IMR-90 (cell line): ENCODE measurements around the gene RHEX. TPM values are rescaled to one million over a fixed set of nuclear protein-coding genes. Genes with fewer than 3 reads are reported as not detected.

Experiments used
- ATAC-seq: fragments of 200-7000 bp; cut with Tn5 transposase; 2 replicates; pipeline ENCODE4 v1.9.1; 2020; ENCODE audit warnings: low read depth, mild to moderate bottlenecking, moderate library complexity
- BruUV-seq: library from RNA; stranded (reverse); fragments of 400-500 nt; replicated peaks from 2 replicates; lab custom pipeline; 2021; lab: Mats Ljungman, UMichigan
- CTCF ChIA-PET: fragments of 300-600 bp; formaldehyde crosslinking; extraction: SDS; loops from one replicate; lab custom pipeline; 2021; ENCODE audit warnings: antibody characterized with exemption; lab: Yijun Ruan, JAX
- POLR2A ChIA-PET: fragments of 300-600 bp; sonication (Branson Sonifier 250); formaldehyde crosslinking; loops from one replicate; lab custom pipeline; 2022; ENCODE audit warnings: antibody characterized with exemption; ENCODE audit not compliant: unreplicated experiment; lab: Charles Lee
- DNase-seq: peaks from one replicate; pipeline ENCODE4 v3.0.0; 2013
- H2AFZ ChIP-seq: replicated peaks from 2 replicates; pipeline ENCODE3; 2013; ENCODE audit warnings: low read length, mild to moderate bottlenecking; ENCODE audit not compliant: poor library complexity
- H2AK5ac ChIP-seq: 2 replicates; pipeline ENCODE4 v1.6.1; 2013; ENCODE audit warnings: low read depth, low read length, inconsistent platforms
- H2AK9ac ChIP-seq: replicated peaks from 2 replicates; pipeline ENCODE3; 2013; ENCODE audit warnings: mild to moderate bottlenecking, low read depth, low read length, moderate library complexity; ENCODE audit not compliant: poor library complexity
- H2BK120ac ChIP-seq: 2 replicates; pipeline ENCODE4 v1.6.1; 2013; ENCODE audit warnings: low read depth, low read length, inconsistent platforms
- H2BK15ac ChIP-seq: 3 replicates; pipeline ENCODE4 v1.6.1; 2013; ENCODE audit warnings: low read depth, low read length, inconsistent platforms
- H2BK20ac ChIP-seq: 2 replicates; pipeline ENCODE4 v1.6.1; 2013; ENCODE audit warnings: low read depth, mild to moderate bottlenecking, inconsistent platforms, low read length, moderate library complexity
- H2BK5ac ChIP-seq: 2 replicates; pipeline ENCODE4 v1.6.1; 2013; ENCODE audit warnings: mild to moderate bottlenecking, low read depth, low read length, inconsistent platforms; ENCODE audit not compliant: poor library complexity, severe bottlenecking
- H3K14ac ChIP-seq: replicated peaks from 2 replicates; pipeline ENCODE4 v1.6.1; 2013; ENCODE audit warnings: low read depth, low read length, inconsistent platforms
- H3K18ac ChIP-seq: 2 replicates; pipeline ENCODE4 v1.6.1; 2013; ENCODE audit warnings: low read depth, low read length, control low read depth
- H3K23ac ChIP-seq: 2 replicates; pipeline ENCODE4 v1.6.1; 2013; ENCODE audit warnings: low read depth, low read length, inconsistent platforms
- H3K27ac ChIP-seq: 2 replicates; pipeline ENCODE4 v1.5.1; 2013; ENCODE audit warnings: mild to moderate bottlenecking, control low read depth, low read length; ENCODE audit not compliant: insufficient read depth
- H3K27me3 ChIP-seq: 2 replicates; pipeline ENCODE4 v1.6.1; 2013; ENCODE audit warnings: low read length; ENCODE audit not compliant: control insufficient read depth, insufficient read depth
- H3K36me3 ChIP-seq: 2 replicates; pipeline ENCODE4 v1.6.1; 2013; ENCODE audit warnings: low read length, mixed read lengths; ENCODE audit not compliant: control insufficient read depth, insufficient read depth
- H3K4ac ChIP-seq: 2 replicates; pipeline ENCODE4 v1.6.1; 2013; ENCODE audit warnings: low read depth, low read length, inconsistent platforms
- H3K4me1 ChIP-seq: 2 replicates; pipeline ENCODE4 v1.6.1; 2013; ENCODE audit warnings: low read length, mixed read lengths; ENCODE audit not compliant: control insufficient read depth, insufficient read depth
- H3K4me2 ChIP-seq: 2 replicates; pipeline ENCODE4 v1.6.1; 2013; ENCODE audit warnings: low read depth, mild to moderate bottlenecking, control low read depth, low read length, moderate library complexity
- H3K4me3 ChIP-seq: 2 replicates; pipeline ENCODE4 v1.5.1; 2013; ENCODE audit warnings: low read depth, mild to moderate bottlenecking, control low read depth, low read length, moderate library complexity; ENCODE audit not compliant: insufficient read depth
- H3K56ac ChIP-seq: 2 replicates; pipeline ENCODE4 v1.6.1; 2013; ENCODE audit warnings: low read length, inconsistent platforms; ENCODE audit not compliant: insufficient read depth; ENCODE audit errors: extremely low read depth
- H3K79me1 ChIP-seq, 2 experiments: 2 replicates each; pipeline ENCODE4 v1.6.1; 2013; ENCODE audit warnings: low read length in 2 of 2, inconsistent platforms in 1 of 2, low read depth in 1 of 2
- H3K9ac ChIP-seq: 2 replicates; pipeline ENCODE4 v1.6.1; 2013; ENCODE audit warnings: low read depth, low read length, control low read depth
- H3K9me1 ChIP-seq: 2 replicates; pipeline ENCODE4 v1.6.1; 2013; ENCODE audit warnings: low read length, inconsistent platforms; ENCODE audit not compliant: insufficient read depth
- H3K9me3 ChIP-seq: 2 replicates; pipeline ENCODE4 v1.6.1; 2013; ENCODE audit warnings: low read length; ENCODE audit not compliant: control insufficient read depth, insufficient read depth
- H4K20me1 ChIP-seq: 2 replicates; pipeline ENCODE4 v1.6.1; 2013; ENCODE audit warnings: low read length, inconsistent platforms; ENCODE audit not compliant: insufficient read depth
- H4K5ac ChIP-seq: 2 replicates; pipeline ENCODE4 v1.6.1; 2013; ENCODE audit warnings: mild to moderate bottlenecking, low read depth, low read length, control low read depth
- H4K8ac ChIP-seq, 2 experiments: 2 replicates each; pipeline ENCODE4 v1.6.1; 2013; ENCODE audit warnings: low read depth in 2 of 2, low read length in 2 of 2, control low read depth in 1 of 2, inconsistent platforms in 1 of 2
- H4K91ac ChIP-seq: 2 replicates; pipeline ENCODE4 v1.6.1; 2013; ENCODE audit warnings: low read depth, low read length, inconsistent platforms; ENCODE audit not compliant: insufficient read depth
- MAFK ChIP-seq: IDR thresholded peaks from 2 replicates; pipeline ENCODE4 v1.6.1; 2012; ENCODE audit warnings: low read depth, low read length, improper control_type of control experiment
- RFX5 ChIP-seq: IDR thresholded peaks from 2 replicates; pipeline ENCODE4 v1.8.0; 2012; ENCODE audit warnings: low read depth, mild to moderate bottlenecking, low read length, moderate library complexity
- whole genome bisulfite sequencing, 2 experiments: methylation state at CpG; one replicate each; pipeline versions ENCODE4 v1.1.5 to v1.1.7; 2013; ENCODE audit warnings: missing lambda C conversion rate in 2 of 2; ENCODE audit not compliant: insufficient read length in 1 of 2; ENCODE audit errors: extremely low coverage in 2 of 2; 5-methylcytosine and 5-hydroxymethylcytosine counted together
- dilution Hi-C: fragments of 300-500 bp; cut with HindIII; formaldehyde crosslinking; loops from one replicate; pipeline ENCODE4 v1.14.3; 2018; ENCODE audit warnings: low sequenced_read_pairs; ENCODE audit not compliant: unreplicated experiment
- in situ Hi-C: fragments of 300-500 bp; cut with MboI; formaldehyde crosslinking; loops from 3 replicates; pipeline ENCODE4 v1.14.3; 2019; ENCODE audit warnings: low sequenced_read_pairs, inconsistent platforms, mixed read lengths
- intact Hi-C: fragments of 100-400 bp; cut with micrococcal nuclease; formaldehyde crosslinking; loops from 2 replicates; pipeline ENCODE4 v1.10.0; 2022
- polyA plus RNA-seq, 3 experiments: library from polyadenylated mRNA; depleted of rRNA; stranded (reverse); fragments of >200 nt; gene quantifications; 2 replicates each; pipeline ENCODE4 v1.2.3, GENCODE V29; 2012; ENCODE audit warnings: low replicate concordance in 1 of 3
- total RNA-seq: library from RNA; depleted of rRNA; stranded (reverse); fragments of >200 nt; gene quantifications from 2 replicates; pipeline ENCODE4 v1.2.3, GENCODE V29; 2012
- TF ChIP-seq, protein P1 (sequence below): fragments of 150-350 bp; IDR thresholded peaks from 2 replicates; pipeline ENCODE4 v1.6.1; 2016; ENCODE audit warnings: low read depth, mild to moderate bottlenecking, low read length, moderate library complexity, borderline replicate concordance

The RHEX gene
- total and polyA plus RNA-seq, 2 of the 4 experiments (the other 2 are of a cell fraction): not detected

DNA sequence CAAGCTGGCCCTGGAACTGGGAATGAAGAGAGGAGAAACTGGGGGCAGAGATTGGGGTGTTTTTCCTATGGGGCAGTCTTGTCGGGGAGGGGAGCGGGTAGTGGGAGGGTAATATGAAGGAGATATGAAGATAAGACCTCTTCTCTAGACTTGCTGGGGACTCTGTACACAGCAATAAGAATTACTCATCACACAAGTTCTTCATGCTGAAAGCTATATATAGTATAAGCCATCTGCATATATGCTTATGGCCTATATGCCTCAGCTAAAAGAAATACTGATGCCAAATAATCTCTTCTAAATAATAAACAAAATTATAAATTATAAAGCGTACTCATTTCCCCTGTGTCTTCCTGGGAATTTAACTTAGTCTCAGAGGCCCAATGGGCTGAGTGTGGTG is 7.9 kb downstream of the RHEX start:
- Histone ChIP-seq H4K8ac (no peak overlapping the region), H2AK5ac (no peak overlapping the region), H3K9ac (no peak overlapping the region), H2BK5ac (no peak overlapping the region), H4K5ac (no peak overlapping the region), H3K23ac (no peak overlapping the region), H3K27me3 (peaks cover 32% of the 10 kb centered on the region), H3K4ac (no peak overlapping the region), H3K4me1 (no peaks in the 10 kb centered on the region), H2BK120ac (no peak overlapping the region), H2BK20ac (no peak overlapping the region), H3K18ac (no peak overlapping the region), H3K9me3 (no peaks in the 10 kb centered on the region), H3K9me1 (no peaks in the 10 kb centered on the region), H3K14ac (no peak overlapping the region), H3K36me3 (no peaks in the 10 kb centered on the region), H2AFZ (no peak overlapping the region), H3K56ac (no peak overlapping the region), H2AK9ac (no peak overlapping the region), H3K4me2 (no peak overlapping the region), H2BK15ac (no peak overlapping the region), H3K79me1 (no peaks in the 10 kb centered on the region), H3K4me3 (no peak overlapping the region), H4K20me1 (no peaks in the 10 kb centered on the region), H4K91ac (no peak overlapping the region), H3K27ac (no peak overlapping the region)
- intact Hi-C loops: no loop called here
- no CpG with 5 or more reads among the region's 3 CpGs for WGBS, 2 experiments
- TF ChIP-seq RFX5 (no peak), MAFK (no peak)
- TF ChIP-seq, protein P1, sequence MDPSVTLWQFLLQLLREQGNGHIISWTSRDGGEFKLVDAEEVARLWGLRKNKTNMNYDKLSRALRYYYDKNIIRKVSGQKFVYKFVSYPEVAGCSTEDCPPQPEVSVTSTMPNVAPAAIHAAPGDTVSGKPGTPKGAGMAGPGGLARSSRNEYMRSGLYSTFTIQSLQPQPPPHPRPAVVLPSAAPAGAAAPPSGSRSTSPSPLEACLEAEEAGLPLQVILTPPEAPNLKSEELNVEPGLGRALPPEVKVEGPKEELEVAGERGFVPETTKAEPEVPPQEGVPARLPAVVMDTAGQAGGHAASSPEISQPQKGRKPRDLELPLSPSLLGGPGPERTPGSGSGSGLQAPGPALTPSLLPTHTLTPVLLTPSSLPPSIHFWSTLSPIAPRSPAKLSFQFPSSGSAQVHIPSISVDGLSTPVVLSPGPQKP: no peak
- ATAC-seq (no peak), DNase-seq (no peak)
- BruUV-seq: no TSS peak
- POLR2A ChIA-PET: no interaction called here
- CTCF ChIA-PET: no interaction called here
- in situ Hi-C loops: no loop called here
- dilution Hi-C loops: no loop called here
